K562 (cell line): ENCODE data around the gene TRIO. TPM values are rescaled to one million over a fixed set of nuclear protein-coding genes. Genes with fewer than 3 reads are reported as not detected.

Experiments
- ATAC-seq: fragments of 200-7000 bp; cut with Tn5 transposase; 3 replicates; pipeline ENCODE4 v1.9.1; 2020; ENCODE audit warnings: moderate library complexity
- BruUV-seq: library from RNA; stranded (reverse); fragments of 400-500 nt; replicated peaks from 2 replicates; lab custom pipeline; 2021; lab: Mats Ljungman, UMichigan
- CTCF ChIA-PET: fragments of 300-600 bp; formaldehyde crosslinking; extraction: SDS; loops from one replicate; lab custom pipeline; 2021; ENCODE audit warnings: low intra/inter-chr PET ratio; lab: Yijun Ruan, JAX
- POLR2A ChIA-PET: fragments of 300-600, 350-650 bp; sonication (Branson Sonifier 250); formaldehyde crosslinking; extraction: SDS; loops from one replicate; lab custom pipeline; 2021; ENCODE audit warnings: antibody characterized with exemption, inconsistent platforms; lab: Yijun Ruan, JAX
- DNase-seq, 4 experiments: peaks; one replicate each; pipeline versions ENCODE4 v3.0.0 to v3.0.0-alpha.2; 2011 to 2018; ENCODE audit warnings: low spot score in 3 of 4, mixed read lengths in 3 of 4; ENCODE audit errors: extremely low read depth in 1 of 4
- FAIRE-seq: peaks from 2 replicates; lab custom pipeline; 2011; peaks lifted over from hg19 to GRCh38; lab: Jason Lieb, UNC
- H2AFZ ChIP-seq: 2 replicates; pipeline ENCODE4 v1.6.0; 2011; ENCODE audit warnings: low read depth, low read length, control low read depth, inconsistent platforms
- H3K27ac ChIP-seq: fragments of 200-600 bp; 3 replicates; pipeline ENCODE4 v1.8.0; 2011; ENCODE audit warnings: low read depth, mild to moderate bottlenecking, control low read depth, inconsistent platforms, low read length, moderate library complexity, mixed read lengths; ENCODE audit errors: extremely low read depth
- H3K27me3 ChIP-seq, 2 experiments: fragments of 300-600 bp in 1 of 2; 2 replicates in 1 of 2; 3 replicates in 1 of 2; pipeline versions ENCODE4 v1.6.0 to v1.8.0; 2011; ENCODE audit warnings: inconsistent platforms in 2 of 2, low read length in 2 of 2, mild to moderate bottlenecking in 1 of 2, mixed read lengths in 1 of 2, moderate library complexity in 1 of 2; ENCODE audit not compliant: control insufficient read depth in 2 of 2, insufficient read depth in 2 of 2
- H3K36me3 ChIP-seq: fragments of 300-600 bp; 3 replicates; pipeline ENCODE4 v1.8.0; 2011; ENCODE audit warnings: mild to moderate bottlenecking, low read length, inconsistent platforms; ENCODE audit not compliant: control insufficient read depth, insufficient read depth
- H3K4me1 ChIP-seq, 2 experiments: fragments of 200-600 bp in 1 of 2; replicated peaks in 1 of 2; 2 replicates in 1 of 2; 3 replicates in 1 of 2; pipeline versions ENCODE4 v1.5.1 to v1.8.0; 2011; ENCODE audit warnings: inconsistent platforms in 2 of 2, low read length in 2 of 2, mild to moderate bottlenecking in 1 of 2, mixed read lengths in 1 of 2, moderate library complexity in 1 of 2; ENCODE audit not compliant: control insufficient read depth in 2 of 2, insufficient read depth in 2 of 2
- H3K4me2 ChIP-seq: 2 replicates; pipeline ENCODE4 v1.6.1; 2011; ENCODE audit warnings: low read length, control low read depth, inconsistent platforms, mixed read lengths; ENCODE audit not compliant: insufficient read depth
- H3K4me3 ChIP-seq: fragments of 200-600 bp; sonication (generic), shearing (Covaris generic); 2 replicates; pipeline ENCODE4 v1.5.1; 2016; ENCODE audit warnings: control low read depth, inconsistent platforms
- H3K79me2 ChIP-seq: fragments of 200-600 bp; 3 replicates; pipeline ENCODE4 v1.8.0; 2011; ENCODE audit warnings: low read length, inconsistent platforms; ENCODE audit not compliant: control insufficient read depth, insufficient read depth
- H3K9ac ChIP-seq, 2 experiments: 2 replicates each; pipeline versions ENCODE4 v1.6.0 to v1.6.1; 2011; ENCODE audit warnings: low read depth in 2 of 2, low read length in 2 of 2, control low read depth in 1 of 2, inconsistent platforms in 1 of 2, mild to moderate bottlenecking in 1 of 2, mixed read lengths in 1 of 2; ENCODE audit not compliant: insufficient read depth in 1 of 2
- H3K9me1 ChIP-seq: one replicate; pipeline ENCODE4 v1.6.0; 2011; ENCODE audit warnings: inconsistent platforms, mild to moderate bottlenecking, low read length, moderate library complexity; ENCODE audit not compliant: control insufficient read depth, insufficient read depth
- H3K9me3 ChIP-seq: replicated peaks from 2 replicates; pipeline ENCODE4 v1.5.1; 2011; ENCODE audit warnings: low read depth, low read length, inconsistent platforms; ENCODE audit not compliant: control insufficient read depth, insufficient read depth
- H4K20me1 ChIP-seq: replicated peaks from 2 replicates; pipeline ENCODE4 v1.6.1; 2011; ENCODE audit warnings: low read length, inconsistent platforms, mixed read lengths; ENCODE audit not compliant: control insufficient read depth, insufficient read depth
- MAX ChIP-seq: sonication (generic); formaldehyde crosslinking; IDR thresholded peaks from 2 replicates; pipeline ENCODE4 v1.9.0; 2022; ENCODE audit warnings: mild to moderate bottlenecking, missing genetic modification reagents
- MAZ ChIP-seq, 2 experiments: fragments of 450-650 bp in 1 of 2; sonication (generic) in 1 of 2; formaldehyde crosslinking; IDR thresholded peaks in 1 of 2; conservative IDR thresholded peaks in 1 of 2; 2 replicates each; pipeline versions ENCODE4 v1.4.0 to v1.5.0; 2020; ENCODE audit warnings: mild to moderate bottlenecking in 1 of 2, missing genetic modification reagents in 1 of 2
- MBD2 ChIP-seq: sonication (generic); IDR thresholded peaks from 2 replicates; pipeline ENCODE4 v1.6.1; 2016; ENCODE audit warnings: low read depth, borderline replicate concordance
- MIER1 ChIP-seq: fragments of 450-650 bp; IDR thresholded peaks from 2 replicates; pipeline ENCODE4 v1.6.1; 2016; ENCODE audit warnings: antibody characterized with exemption, mild to moderate bottlenecking, low read depth
- NFYB ChIP-seq: IDR thresholded peaks from 2 replicates; pipeline ENCODE4 v1.6.1; 2011; ENCODE audit warnings: mild to moderate bottlenecking, moderate library complexity; ENCODE audit not compliant: insufficient read length; ENCODE audit errors: extremely low read depth
- NR2F6 ChIP-seq: fragments of 450-650 bp; formaldehyde crosslinking; IDR thresholded peaks from 2 replicates; pipeline ENCODE4 v1.4.0; 2020; ENCODE audit warnings: mild to moderate bottlenecking
- SNIP1 ChIP-seq: fragments of 450-650 bp; IDR thresholded peaks from 2 replicates; pipeline ENCODE4 v1.7.1; 2017; ENCODE audit warnings: low read depth, mild to moderate bottlenecking
- TBL1XR1 ChIP-seq, 2 experiments: IDR thresholded peaks; 2 replicates each; pipeline ENCODE4 v1.6.1; 2012; ENCODE audit warnings: improper control_type of control experiment in 2 of 2, low read length in 2 of 2, mild to moderate bottlenecking in 1 of 2
- TEAD1 ChIP-seq, 2 experiments: fragments of 450-650 bp in 1 of 2; sonication (generic) in 1 of 2; formaldehyde crosslinking; IDR thresholded peaks; 2 replicates each; pipeline versions ENCODE4 v1.4.0 to v1.8.0; 2020 to 2022; ENCODE audit warnings: mild to moderate bottlenecking in 2 of 2, missing genetic modification reagents in 1 of 2
- TOE1 ChIP-seq, 2 experiments: fragments of 450-650 bp in 1 of 2; sonication (generic) in 1 of 2; formaldehyde crosslinking in 1 of 2; IDR thresholded peaks; 2 replicates each; pipeline versions ENCODE4 v1.7.1 to v1.8.0; 2016 to 2022; ENCODE audit warnings: borderline replicate concordance in 2 of 2, mild to moderate bottlenecking in 2 of 2, antibody characterized with exemption in 1 of 2, inconsistent platforms in 1 of 2, low read depth in 1 of 2, missing genetic modification reagents in 1 of 2, moderate library complexity in 1 of 2
- ZNF695 ChIP-seq: fragments of 450-650 bp; formaldehyde crosslinking; IDR thresholded peaks from 2 replicates; pipeline ENCODE4 v1.4.0; 2020; ENCODE audit warnings: mild to moderate bottlenecking, moderate library complexity
- ZSCAN29 ChIP-seq: fragments of 450-650 bp; IDR thresholded peaks from 2 replicates; pipeline ENCODE4 v1.6.1; 2017
- WGBS: fragments of 100-300 bp; shearing (Covaris generic); methylation state at CpG from one replicate; pipeline ENCODE4 v1.1.6; 2016; ENCODE audit warnings: low coverage, mixed read lengths; ENCODE audit not compliant: insufficient coverage; ENCODE audit errors: missing lambda C conversion rate; 5-methylcytosine and 5-hydroxymethylcytosine counted together
- in situ Hi-C: fragments of 300-500 bp; cut with MboI; formaldehyde crosslinking; loops from 4 replicates; pipeline ENCODE4 v1.15.0; 2018; ENCODE audit warnings: inconsistent platforms, mixed read lengths
- intact Hi-C: fragments of 100-400 bp; cut with micrococcal nuclease; formaldehyde crosslinking; loops from 2 replicates; pipeline ENCODE4 v1.14.2; 2022
- polyA plus RNA-seq, 8 experiments: library from polyadenylated mRNA; depleted of rRNA in 4 of 8; stranded (reverse) in 5 of 8; unstranded in 3 of 8; fragments of >200 nt; fragmentation: Nextera tagmentation in 2 of 8; fragmentation: Illumina TruSeq in 1 of 8; extraction: Ambion mirVana in 2 of 8; extraction: Trizol in 1 of 8; gene quantifications; 2 replicates each; pipeline versions ENCODE4 v1.2.1 to v1.2.3, GENCODE V29; 2011 to 2014; ENCODE audit warnings: inconsistent platforms in 1 of 8, missing spikeins in 1 of 8
- total RNA-seq, 7 experiments: library from RNA; depleted of rRNA in 6 of 7; stranded (reverse); fragments of >200 nt in 6 of 7; fragmentation: Illumina TruSeq in 2 of 7; extraction: Trizol in 2 of 7; gene quantifications; 2 replicates each; pipeline versions ENCODE4 v1.2.1 to v1.2.3, GENCODE V29; 2011 to 2021; ENCODE audit warnings: low replicate concordance in 1 of 7
- TF ChIP-seq, protein P1 (sequence below): IDR thresholded peaks from 2 replicates; pipeline ENCODE4 v1.6.1; 2011; ENCODE audit warnings: borderline replicate concordance, low read depth, mild to moderate bottlenecking, moderate library complexity, low read length; ENCODE audit not compliant: insufficient read depth, poor library complexity, severe bottlenecking
- TF ChIP-seq, protein P2 (sequence below): fragments of 450-650 bp; IDR thresholded peaks from 2 replicates; pipeline ENCODE4 v1.6.1; 2016; ENCODE audit warnings: mild to moderate bottlenecking
- TF ChIP-seq, protein P3 (sequence below): sonication (generic); formaldehyde crosslinking; IDR thresholded peaks from 2 replicates; pipeline ENCODE4 v1.8.0; 2022; ENCODE audit warnings: mild to moderate bottlenecking, missing genetic modification reagents

The TRIO gene
- total and polyA plus RNA-seq, 9 of the 15 experiments (the other 6 are each of a cell fraction or from before 2014, with no cell fraction given), result 0.24 to 5.0 (median 1.1) TPM

DNA sequence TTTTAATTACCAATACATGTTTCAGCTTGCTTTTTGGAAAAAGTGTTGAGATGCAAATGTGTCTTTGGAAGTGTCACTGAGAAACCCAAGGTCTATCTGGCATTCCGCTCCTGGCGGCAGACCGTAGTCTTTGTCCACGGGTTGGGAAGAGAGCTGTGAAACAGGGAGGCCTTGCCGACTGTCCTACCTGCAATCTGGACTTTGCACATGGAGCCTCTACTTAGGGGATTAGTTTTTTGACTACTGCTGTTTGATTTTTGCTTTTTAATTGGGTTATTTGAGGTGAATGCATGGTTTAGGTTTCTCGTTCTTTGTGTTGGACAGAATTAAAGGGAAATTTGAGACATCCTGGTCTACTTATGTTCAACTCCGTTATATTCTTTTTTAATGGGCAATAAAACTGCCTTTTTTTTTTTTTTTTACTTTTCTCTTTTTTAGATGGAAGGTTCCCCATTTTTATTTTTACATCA lies 25.7 kb downstream of the TRIO start:
- H3K4me3 ChIP-seq, result no peak overlapping the region
- H3K9me3 ChIP-seq, result no peaks in the 10 kb centered on the region
- H3K27me3 ChIP-seq, result peaks cover 7 to 14% of the 10 kb centered on the region in 2 experiments; a peak in 4 of 5 replicates
- no TSS peak for BruUV-seq
- no peaks in the 10 kb centered on the region for H3K79me2 ChIP-seq
- DNase-seq (no peak), FAIRE-seq (no peak), ATAC-seq (no peak)
- no peak overlapping the region for H2AFZ ChIP-seq
- H4K20me1 ChIP-seq, result no peaks in the 10 kb centered on the region
- no peak overlapping the region for H3K27ac ChIP-seq
- H3K4me2 ChIP-seq, result no peak overlapping the region
- no peaks in the 10 kb centered on the region for H3K36me3 ChIP-seq
- no peaks in the 10 kb centered on the region for H3K9me1 ChIP-seq
- POLR2A ChIA-PET, result no interaction called here
- intact Hi-C loops (no loop called here), in situ Hi-C loops (no loop called here)
- WGBS, result 9% methylated on average over 7 of the region's 7 CpGs
- CTCF ChIA-PET, result no interaction called here
- H3K4me1 ChIP-seq, result no peaks in the 10 kb centered on the region
- no peak overlapping the region for H3K9ac ChIP-seq
- TF ChIP-seq ZNF695 (CRISPR knock-in tag) (no peak), MAZ (CRISPR knock-in tag; conservative IDR thresholded peaks at IDR 0.05 in 1 of 2, IDR thresholded peaks at IDR 0.05 in 1 of 2) (no peak), NFYB (no peak), SNIP1 (no peak), NR2F6 (CRISPR knock-in tag) (no peak), MBD2 (no peak), ZSCAN29 (no peak), MIER1 (no peak), TEAD1 (CRISPR knock-in tag; IDR thresholded peaks at IDR 0.05) (no peak), TOE1 (IDR thresholded peaks at IDR 0.05; ENCODE audit: borderline replicate concordance) (no peak), TOE1 (CRISPR knock-in tag; IDR thresholded peaks at IDR 0.05; ENCODE audit: borderline replicate concordance, low read depth) (no peak), TBL1XR1 (IDR thresholded peaks at IDR 0.05; ENCODE audit: low read length in 2 of 2) (no peak), MAX (CRISPR knock-in tag) (no peak)
- TF ChIP-seq, protein P1, sequence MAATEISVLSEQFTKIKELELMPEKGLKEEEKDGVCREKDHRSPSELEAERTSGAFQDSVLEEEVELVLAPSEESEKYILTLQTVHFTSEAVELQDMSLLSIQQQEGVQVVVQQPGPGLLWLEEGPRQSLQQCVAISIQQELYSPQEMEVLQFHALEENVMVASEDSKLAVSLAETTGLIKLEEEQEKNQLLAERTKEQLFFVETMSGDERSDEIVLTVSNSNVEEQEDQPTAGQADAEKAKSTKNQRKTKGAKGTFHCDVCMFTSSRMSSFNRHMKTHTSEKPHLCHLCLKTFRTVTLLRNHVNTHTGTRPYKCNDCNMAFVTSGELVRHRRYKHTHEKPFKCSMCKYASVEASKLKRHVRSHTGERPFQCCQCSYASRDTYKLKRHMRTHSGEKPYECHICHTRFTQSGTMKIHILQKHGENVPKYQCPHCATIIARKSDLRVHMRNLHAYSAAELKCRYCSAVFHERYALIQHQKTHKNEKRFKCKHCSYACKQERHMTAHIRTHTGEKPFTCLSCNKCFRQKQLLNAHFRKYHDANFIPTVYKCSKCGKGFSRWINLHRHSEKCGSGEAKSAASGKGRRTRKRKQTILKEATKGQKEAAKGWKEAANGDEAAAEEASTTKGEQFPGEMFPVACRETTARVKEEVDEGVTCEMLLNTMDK, result no peak
- TF ChIP-seq, protein P2, sequence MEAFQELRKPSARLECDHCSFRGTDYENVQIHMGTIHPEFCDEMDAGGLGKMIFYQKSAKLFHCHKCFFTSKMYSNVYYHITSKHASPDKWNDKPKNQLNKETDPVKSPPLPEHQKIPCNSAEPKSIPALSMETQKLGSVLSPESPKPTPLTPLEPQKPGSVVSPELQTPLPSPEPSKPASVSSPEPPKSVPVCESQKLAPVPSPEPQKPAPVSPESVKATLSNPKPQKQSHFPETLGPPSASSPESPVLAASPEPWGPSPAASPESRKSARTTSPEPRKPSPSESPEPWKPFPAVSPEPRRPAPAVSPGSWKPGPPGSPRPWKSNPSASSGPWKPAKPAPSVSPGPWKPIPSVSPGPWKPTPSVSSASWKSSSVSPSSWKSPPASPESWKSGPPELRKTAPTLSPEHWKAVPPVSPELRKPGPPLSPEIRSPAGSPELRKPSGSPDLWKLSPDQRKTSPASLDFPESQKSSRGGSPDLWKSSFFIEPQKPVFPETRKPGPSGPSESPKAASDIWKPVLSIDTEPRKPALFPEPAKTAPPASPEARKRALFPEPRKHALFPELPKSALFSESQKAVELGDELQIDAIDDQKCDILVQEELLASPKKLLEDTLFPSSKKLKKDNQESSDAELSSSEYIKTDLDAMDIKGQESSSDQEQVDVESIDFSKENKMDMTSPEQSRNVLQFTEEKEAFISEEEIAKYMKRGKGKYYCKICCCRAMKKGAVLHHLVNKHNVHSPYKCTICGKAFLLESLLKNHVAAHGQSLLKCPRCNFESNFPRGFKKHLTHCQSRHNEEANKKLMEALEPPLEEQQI, result no peak
- TF ChIP-seq, protein P3, sequence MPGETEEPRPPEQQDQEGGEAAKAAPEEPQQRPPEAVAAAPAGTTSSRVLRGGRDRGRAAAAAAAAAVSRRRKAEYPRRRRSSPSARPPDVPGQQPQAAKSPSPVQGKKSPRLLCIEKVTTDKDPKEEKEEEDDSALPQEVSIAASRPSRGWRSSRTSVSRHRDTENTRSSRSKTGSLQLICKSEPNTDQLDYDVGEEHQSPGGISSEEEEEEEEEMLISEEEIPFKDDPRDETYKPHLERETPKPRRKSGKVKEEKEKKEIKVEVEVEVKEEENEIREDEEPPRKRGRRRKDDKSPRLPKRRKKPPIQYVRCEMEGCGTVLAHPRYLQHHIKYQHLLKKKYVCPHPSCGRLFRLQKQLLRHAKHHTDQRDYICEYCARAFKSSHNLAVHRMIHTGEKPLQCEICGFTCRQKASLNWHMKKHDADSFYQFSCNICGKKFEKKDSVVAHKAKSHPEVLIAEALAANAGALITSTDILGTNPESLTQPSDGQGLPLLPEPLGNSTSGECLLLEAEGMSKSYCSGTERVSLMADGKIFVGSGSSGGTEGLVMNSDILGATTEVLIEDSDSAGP, result no peak
